Neural progenitor cell (in vitro differentiated cells): ENCODE results near the gene CFAP299.

Source experiments
- EZH2 ChIP-seq: fragments of 200-600 bp; sonication (generic); IDR thresholded peaks from 2 replicates; pipeline ENCODE4 v1.6.1; 2017; ENCODE audit warnings: antibody characterized with exemption, mild to moderate bottlenecking, moderate library complexity
- TF ChIP-seq, protein P1 (sequence below): fragments of 200-600 bp; sonication (generic); IDR thresholded peaks from 2 replicates; pipeline ENCODE4 v1.5.1; 2017; ENCODE audit warnings: antibody characterized with exemption, mild to moderate bottlenecking

DNA sequence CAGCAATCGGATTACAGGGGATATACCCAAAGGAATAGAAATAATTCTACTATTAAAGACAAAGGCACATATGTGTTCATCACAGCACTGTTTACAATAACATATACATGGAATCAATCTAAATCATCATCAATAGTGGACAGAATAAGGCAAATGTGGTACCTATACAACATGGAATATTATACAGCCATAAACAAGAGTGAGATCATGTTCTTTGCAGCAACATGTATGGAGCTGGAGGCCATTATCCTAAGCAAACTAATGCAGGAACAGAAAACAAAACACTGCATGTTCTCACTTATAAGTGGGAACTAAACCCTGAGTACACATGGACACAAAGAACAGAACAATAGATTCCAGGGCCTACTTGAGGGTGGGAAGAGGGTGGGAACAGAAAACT is 163.2 kb downstream of the CFAP299 start:
- TF ChIP-seq EZH2 = no peak
- TF ChIP-seq, protein P1, sequence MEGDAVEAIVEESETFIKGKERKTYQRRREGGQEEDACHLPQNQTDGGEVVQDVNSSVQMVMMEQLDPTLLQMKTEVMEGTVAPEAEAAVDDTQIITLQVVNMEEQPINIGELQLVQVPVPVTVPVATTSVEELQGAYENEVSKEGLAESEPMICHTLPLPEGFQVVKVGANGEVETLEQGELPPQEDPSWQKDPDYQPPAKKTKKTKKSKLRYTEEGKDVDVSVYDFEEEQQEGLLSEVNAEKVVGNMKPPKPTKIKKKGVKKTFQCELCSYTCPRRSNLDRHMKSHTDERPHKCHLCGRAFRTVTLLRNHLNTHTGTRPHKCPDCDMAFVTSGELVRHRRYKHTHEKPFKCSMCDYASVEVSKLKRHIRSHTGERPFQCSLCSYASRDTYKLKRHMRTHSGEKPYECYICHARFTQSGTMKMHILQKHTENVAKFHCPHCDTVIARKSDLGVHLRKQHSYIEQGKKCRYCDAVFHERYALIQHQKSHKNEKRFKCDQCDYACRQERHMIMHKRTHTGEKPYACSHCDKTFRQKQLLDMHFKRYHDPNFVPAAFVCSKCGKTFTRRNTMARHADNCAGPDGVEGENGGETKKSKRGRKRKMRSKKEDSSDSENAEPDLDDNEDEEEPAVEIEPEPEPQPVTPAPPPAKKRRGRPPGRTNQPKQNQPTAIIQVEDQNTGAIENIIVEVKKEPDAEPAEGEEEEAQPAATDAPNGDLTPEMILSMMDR = no peak
